ENCODE measurements around the gene BMERB1. TPM values are rescaled to one million over a fixed set of nuclear protein-coding genes. Genes with fewer than 3 reads are reported as not detected.

The BMERB1 gene
- total RNA-seq, 1 donor from 2014 or later = 20.1 TPM

DNA sequence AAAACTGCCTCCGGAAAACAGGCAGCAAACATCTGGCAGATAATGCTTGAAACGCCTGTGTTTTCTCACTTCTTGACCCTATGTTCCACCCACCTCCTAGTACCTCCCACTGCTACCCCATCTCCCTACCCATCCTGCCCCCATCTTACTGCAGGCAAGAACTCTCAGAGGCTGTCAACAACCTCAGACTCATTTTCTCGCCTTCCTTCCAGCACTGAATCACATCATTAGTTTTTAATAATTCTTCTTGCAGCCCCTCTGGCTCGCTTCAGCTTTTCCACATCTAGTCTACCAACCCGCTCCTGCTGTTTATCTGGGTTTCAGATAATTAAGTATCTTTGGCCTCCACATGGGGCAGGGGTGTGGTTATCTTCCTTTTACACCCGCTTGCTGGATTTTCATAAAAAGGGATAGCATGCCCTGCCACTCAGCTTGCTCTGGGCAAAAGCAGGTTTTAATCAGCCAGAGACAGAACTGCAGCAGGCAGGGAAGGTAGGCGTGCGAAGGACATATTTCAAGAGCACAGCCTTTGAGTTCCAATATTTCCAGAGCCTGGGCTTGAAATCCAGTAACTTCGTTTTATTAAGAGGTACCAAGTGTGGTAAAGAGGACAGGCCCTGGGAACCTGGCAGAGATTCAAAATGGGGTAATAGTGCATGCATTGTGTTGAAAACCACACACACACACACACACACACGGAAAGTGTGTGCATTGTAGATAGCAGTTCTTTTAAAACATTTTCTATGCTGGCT is 87.5 kb downstream of the BMERB1 start:
- Histone ChIP-seq H2AFZ (ENCODE audit: low read depth, low read length) (no peak overlapping the region), H3K27me3 (ENCODE audit: insufficient read depth, low read length) (no peaks in the 10 kb centered on the region), H3K9me3 (ENCODE audit: insufficient read depth, low read depth, low read length) (no peaks in the 10 kb centered on the region), H3K4me1 (ENCODE audit: insufficient read depth, low read length) (peaks cover 16% of the 10 kb centered on the region), H3K9ac (ENCODE audit: low read length) (no peak overlapping the region), H3K36me3 (ENCODE audit: insufficient read depth, low read length) (no peaks in the 10 kb centered on the region), H3K4me3 (ENCODE audit: insufficient read depth, low read depth, low read length) (no peak overlapping the region), H3K4me2 (ENCODE audit: low read length) (no peak overlapping the region), H4K20me1 (ENCODE audit: insufficient read depth, low read length) (peaks cover 13% of the 10 kb centered on the region), H3K79me2 (ENCODE audit: insufficient read depth, low read length) (no peaks in the 10 kb centered on the region), H3K27ac (ENCODE audit: low read depth, low read length) (no peak overlapping the region)
- FAIRE-seq (no peak), DNase-seq (ENCODE audit: low read depth) (no peak)
- Mint-ChIP-seq H3K9me3 (ENCODE audit: unreplicated experiment) (no peaks in the 10 kb centered on the region), H3K27me3 (ENCODE audit: low read depth, unreplicated experiment) (peaks cover 2% of the 10 kb centered on the region), H3K36me3 (ENCODE audit: low read depth, unreplicated experiment) (peaks cover 9% of the 10 kb centered on the region), H3K4me1 (ENCODE audit: low read depth, unreplicated experiment) (peaks cover 4% of the 10 kb centered on the region), H3K27ac (ENCODE audit: unreplicated experiment) (no peak overlapping the region), H3K4me3 (ENCODE audit: unreplicated experiment) (no peak overlapping the region)
- no peak for TF ChIP-seq EZH2 (IDR thresholded peaks at IDR 0.05; ENCODE audit: insufficient read depth, low read length)
- TF ChIP-seq, protein P1, sequence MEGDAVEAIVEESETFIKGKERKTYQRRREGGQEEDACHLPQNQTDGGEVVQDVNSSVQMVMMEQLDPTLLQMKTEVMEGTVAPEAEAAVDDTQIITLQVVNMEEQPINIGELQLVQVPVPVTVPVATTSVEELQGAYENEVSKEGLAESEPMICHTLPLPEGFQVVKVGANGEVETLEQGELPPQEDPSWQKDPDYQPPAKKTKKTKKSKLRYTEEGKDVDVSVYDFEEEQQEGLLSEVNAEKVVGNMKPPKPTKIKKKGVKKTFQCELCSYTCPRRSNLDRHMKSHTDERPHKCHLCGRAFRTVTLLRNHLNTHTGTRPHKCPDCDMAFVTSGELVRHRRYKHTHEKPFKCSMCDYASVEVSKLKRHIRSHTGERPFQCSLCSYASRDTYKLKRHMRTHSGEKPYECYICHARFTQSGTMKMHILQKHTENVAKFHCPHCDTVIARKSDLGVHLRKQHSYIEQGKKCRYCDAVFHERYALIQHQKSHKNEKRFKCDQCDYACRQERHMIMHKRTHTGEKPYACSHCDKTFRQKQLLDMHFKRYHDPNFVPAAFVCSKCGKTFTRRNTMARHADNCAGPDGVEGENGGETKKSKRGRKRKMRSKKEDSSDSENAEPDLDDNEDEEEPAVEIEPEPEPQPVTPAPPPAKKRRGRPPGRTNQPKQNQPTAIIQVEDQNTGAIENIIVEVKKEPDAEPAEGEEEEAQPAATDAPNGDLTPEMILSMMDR (IDR thresholded peaks at IDR 0.05; ENCODE audit: insufficient read depth, low read depth, low read length) = no peak

- Mint-ChIP-seq H3K27ac (ENCODE audit: unreplicated experiment) (no peak overlapping the region), H3K9me3 (ENCODE audit: unreplicated experiment) (no peaks in the 10 kb centered on the region), H3K4me1 (ENCODE audit: low read depth, unreplicated experiment) (peaks cover 4% of the 10 kb centered on the region), H3K36me3 (ENCODE audit: low read depth, unreplicated experiment) (peaks cover 11% of the 10 kb centered on the region), H3K27me3 (ENCODE audit: low read depth, unreplicated experiment) (peaks cover 2% of the 10 kb centered on the region), H3K4me3 (ENCODE audit: unreplicated experiment) (no peak overlapping the region)
- Histone ChIP-seq H3K9ac (ENCODE audit: low read length) (no peak overlapping the region), H3K27me3 (ENCODE audit: insufficient read depth, low read length) (no peaks in the 10 kb centered on the region), H3K4me1 (ENCODE audit: insufficient read depth, low read length) (peaks cover 10% of the 10 kb centered on the region), H3K27ac (ENCODE audit: low read depth, low read length) (no peak overlapping the region), H2AFZ (ENCODE audit: low read depth, low read length) (no peak overlapping the region), H4K20me1 (ENCODE audit: insufficient read depth, low read length) (peaks cover 9% of the 10 kb centered on the region), H3K9me3 (ENCODE audit: insufficient read depth, low read depth, low read length) (no peaks in the 10 kb centered on the region), H3K4me2 (ENCODE audit: low read length) (no peak overlapping the region), H3K79me2 (ENCODE audit: insufficient read depth, low read length) (no peaks in the 10 kb centered on the region), H3K36me3 (ENCODE audit: insufficient read depth, low read length) (no peaks in the 10 kb centered on the region), H3K4me3 (ENCODE audit: insufficient read depth, low read depth, low read length) (no peak overlapping the region)
- DNase-seq (ENCODE audit: low read depth) (no peak), FAIRE-seq (no peak)
- TF ChIP-seq, protein P1 (IDR thresholded peaks at IDR 0.05; ENCODE audit: insufficient read depth, low read depth, low read length) = no peak
- TF ChIP-seq EZH2 (IDR thresholded peaks at IDR 0.05; ENCODE audit: insufficient read depth, low read length) = no peak
Measured at GRCh38 chr16:15523092-15523541, 88.7 kb downstream of the BMERB1 start.

GRCh38 chr16:15523939-15524338 is 89.6 kb downstream of the BMERB1 start:
- Mint-ChIP-seq H3K4me3 (ENCODE audit: unreplicated experiment) (no peak overlapping the region), H3K27ac (ENCODE audit: unreplicated experiment) (no peak overlapping the region), H3K9me3 (ENCODE audit: unreplicated experiment) (no peaks in the 10 kb centered on the region), H3K27me3 (ENCODE audit: low read depth, unreplicated experiment) (peaks cover 2% of the 10 kb centered on the region), H3K4me1 (ENCODE audit: low read depth, unreplicated experiment) (peaks cover 2% of the 10 kb centered on the region), H3K36me3 (ENCODE audit: low read depth, unreplicated experiment) (peaks cover 13% of the 10 kb centered on the region)
- Histone ChIP-seq H3K36me3 (ENCODE audit: insufficient read depth, low read length) (no peaks in the 10 kb centered on the region), H3K9ac (ENCODE audit: low read length) (no peak overlapping the region), H3K27me3 (ENCODE audit: insufficient read depth, low read length) (no peaks in the 10 kb centered on the region), H3K79me2 (ENCODE audit: insufficient read depth, low read length) (no peaks in the 10 kb centered on the region), H3K4me3 (ENCODE audit: insufficient read depth, low read depth, low read length) (no peak overlapping the region), H2AFZ (ENCODE audit: low read depth, low read length) (no peak overlapping the region), H3K4me1 (ENCODE audit: insufficient read depth, low read length) (peaks cover 3% of the 10 kb centered on the region), H3K27ac (ENCODE audit: low read depth, low read length) (no peak overlapping the region), H4K20me1 (ENCODE audit: insufficient read depth, low read length) (peaks cover 9% of the 10 kb centered on the region), H3K9me3 (ENCODE audit: insufficient read depth, low read depth, low read length) (no peaks in the 10 kb centered on the region), H3K4me2 (ENCODE audit: low read length) (no peak overlapping the region)
- DNase-seq (ENCODE audit: low read depth) = no peak
- FAIRE-seq = no peak
- TF ChIP-seq EZH2 (IDR thresholded peaks at IDR 0.05; ENCODE audit: insufficient read depth, low read length) = no peak

All from astrocyte (in vitro differentiated cells and primary cell).